CD8-positive, alpha-beta memory T cell (primary cell): ENCODE results near the gene CBL. TPM values are rescaled to one million over a fixed set of nuclear protein-coding genes. Genes with fewer than 3 reads are reported as not detected.

Source experiments
- CTCF ChIA-PET: fragments of 350-600 bp; sonication (Branson Sonifier 250); formaldehyde crosslinking; loops from one replicate; lab custom pipeline; 2021; ENCODE audit warnings: antibody characterized with exemption; lab: Charles Lee
- POLR2A ChIA-PET: fragments of 350-600 bp; sonication (Branson Sonifier 250); formaldehyde crosslinking; loops from one replicate; lab custom pipeline; 2021; ENCODE audit warnings: antibody characterized with exemption; lab: Charles Lee
- DNase-seq, 5 donors: peaks; one replicate each; pipeline versions ENCODE4 v3.0.0 to v3.0.0-alpha.2; 2020 to 2022; ENCODE audit warnings: mixed read lengths in 1 of 5
- H3K27ac ChIP-seq: one replicate; pipeline ENCODE4 v1.7.0; 2013; ENCODE audit warnings: low read depth, mild to moderate bottlenecking, low read length, moderate library complexity
- H3K27me3 ChIP-seq: 2 replicates; pipeline ENCODE4 v1.7.0; 2013; ENCODE audit warnings: low read length, mild to moderate bottlenecking; ENCODE audit not compliant: insufficient read depth, poor library complexity, severe bottlenecking
- H3K36me3 ChIP-seq: 2 replicates; pipeline ENCODE4 v1.7.0; 2013; ENCODE audit warnings: mild to moderate bottlenecking, low read length, moderate library complexity; ENCODE audit not compliant: insufficient read depth
- H3K4me1 ChIP-seq: 2 replicates; pipeline ENCODE4 v1.7.0; 2013; ENCODE audit warnings: mild to moderate bottlenecking, low read length, moderate library complexity; ENCODE audit not compliant: insufficient read depth
- H3K4me3 ChIP-seq: 2 replicates; pipeline ENCODE4 v1.7.0; 2013; ENCODE audit warnings: mild to moderate bottlenecking, low read length
- H3K9me3 ChIP-seq: 2 replicates; pipeline ENCODE4 v1.7.0; 2013; ENCODE audit warnings: mild to moderate bottlenecking, low read length
- H3K27ac Mint-ChIP-seq, 8 donors: one replicate each; pipeline ENCODE4 v1.8.0; 2020 to 2021; ENCODE audit warnings: mixed read lengths in 8 of 8, mild to moderate bottlenecking in 6 of 8, inconsistent platforms in 3 of 8, moderate library complexity in 3 of 8
- H3K27me3 Mint-ChIP-seq, 2 donors: one replicate each; pipeline ENCODE4 v1.8.0; 2020 to 2021; ENCODE audit warnings: mixed read lengths in 2 of 2, mild to moderate bottlenecking in 1 of 2, moderate library complexity in 1 of 2
- H3K36me3 Mint-ChIP-seq, 3 donors: one replicate each; pipeline ENCODE4 v1.8.0; 2020 to 2021; ENCODE audit warnings: mixed read lengths in 3 of 3, inconsistent platforms in 1 of 3, mild to moderate bottlenecking in 1 of 3
- H3K4me1 Mint-ChIP-seq, 3 donors: one replicate each; pipeline ENCODE4 v1.8.0; 2020 to 2021; ENCODE audit warnings: mixed read lengths in 3 of 3, inconsistent platforms in 1 of 3, mild to moderate bottlenecking in 1 of 3
- H3K4me3 Mint-ChIP-seq, 7 donors: one replicate each; pipeline ENCODE4 v1.8.0; 2020 to 2021; ENCODE audit warnings: mixed read lengths in 7 of 7, mild to moderate bottlenecking in 6 of 7, moderate library complexity in 4 of 7, inconsistent platforms in 2 of 7
- H3K9me3 Mint-ChIP-seq, 5 donors: one replicate each; pipeline ENCODE4 v1.8.0; 2020 to 2022; ENCODE audit warnings: mixed read lengths in 5 of 5, mild to moderate bottlenecking in 3 of 5, moderate library complexity in 2 of 5, inconsistent platforms in 1 of 5
- polyA plus RNA-seq: library from polyadenylated mRNA; unstranded; fragments of 300-500 nt; fragmentation: Illumina TruSeq; gene quantifications from one replicate; pipeline ENCODE4 v1.2.3, GENCODE V29; 2021
- total RNA-seq, 2 experiments: library from RNA; stranded (reverse); gene quantifications; one replicate each; pipeline ENCODE4 v1.2.3, GENCODE V29; 2021

CBL gene
- total and polyA plus RNA-seq, 3 experiments from 2014 or later = 10.4 to 26.1 (median 25.9) TPM

GRCh38 chr11:119316016-119316728 lies 110.0 kb downstream of the CBL start:
- H3K27ac Mint-ChIP-seq = peak overlapping the region in 2 of 8 donors; percentile 36 to 48
- POLR2A ChIA-PET = interaction anchor here (0.5 to 0.8 kb wide), 2 partner anchors 8 to 10 kb away, joined by 3 read pairs; no protein-coding TSS in a partner anchor
- H3K36me3 Mint-ChIP-seq = no peaks in the 10 kb centered on the region
- H3K4me1 ChIP-seq = peaks cover 27% of the 10 kb centered on the region
- no peak overlapping the region for H3K27ac ChIP-seq
- CTCF ChIA-PET = interaction anchor here (0.7 to 1.8 kb wide), 4 partner anchors 19 to 120 kb away, joined by 3 to 4 read pairs (median 3); partner anchors contain the start of gene CBL
- peak overlapping the region; percentile 68 for H3K4me3 ChIP-seq
- H3K4me3 Mint-ChIP-seq = peak overlapping the region; percentile 69 to 88 (median 73)
- peaks cover 7 to 44% (median 20%) of the 10 kb centered on the region in 3 donors for H3K4me1 Mint-ChIP-seq
- H3K27me3 Mint-ChIP-seq = peaks cover 14 to 33% of the 10 kb centered on the region in 2 donors
- peaks cover 14% of the 10 kb centered on the region for H3K27me3 ChIP-seq
- H3K9me3 ChIP-seq = no peaks in the 10 kb centered on the region
- H3K36me3 ChIP-seq = no peaks in the 10 kb centered on the region
- no peak for DNase-seq
- no peaks in the 10 kb centered on the region for H3K9me3 Mint-ChIP-seq

- Mint-ChIP-seq H3K4me1 (peaks cover 7 to 50% (median 26%) of the 10 kb centered on the region in 3 donors), H3K36me3 (no peaks in the 10 kb centered on the region), H3K27ac (peak within 1 kb of the TSS in 2 of 8 donors; percentile 64 to 68), H3K27me3 (peaks cover 14 to 33% of the 10 kb centered on the region in 2 donors), H3K4me3 (peak within 1 kb of the TSS in 6 of 7 donors; percentile 69 to 88 (median 74)), H3K9me3 (no peaks in the 10 kb centered on the region)
- Histone ChIP-seq H3K4me1 (peaks cover 34% of the 10 kb centered on the region), H3K9me3 (no peaks in the 10 kb centered on the region), H3K27ac (no peak within 1 kb of the TSS), H3K27me3 (peaks cover 14% of the 10 kb centered on the region), H3K4me3 (peak within 1 kb of the TSS; percentile 68), H3K36me3 (no peaks in the 10 kb centered on the region)
- ChIA-PET CTCF (interaction anchor here (0.7 to 1.3 kb wide), 2 partner anchors 19 to 111 kb away, joined by 3 read pairs; partner anchors contain the start of gene CBL), POLR2A (interaction anchor here (0.8 kb wide), 1 partner anchor 9 kb away, joined by 3 read pairs; no protein-coding TSS in a partner anchor)
- no peak for DNase-seq
Measured at GRCh38 chr11:119316729-119317591, 110.8 kb downstream of the CBL start, which contains the start of gene MCAM. Gene MCAM, minus strand, starts transcription at chr11:119317130. Its CDS starts 29 bp downstream, at chr11:119317101.

- Mint-ChIP-seq H3K27me3 (peaks cover 14 to 33% of the 10 kb centered on the region in 2 donors), H3K4me3 (peak overlapping the region in 2 of 7 donors; percentile 31 to 82), H3K4me1 (peaks cover 7 to 54% (median 26%) of the 10 kb centered on the region in 3 donors), H3K36me3 (no peaks in the 10 kb centered on the region), H3K27ac (peak overlapping the region in 2 of 8 donors; percentile 64 to 68), H3K9me3 (no peaks in the 10 kb centered on the region)
- Histone ChIP-seq H3K9me3 (no peaks in the 10 kb centered on the region), H3K4me3 (no peak overlapping the region), H3K27ac (no peak overlapping the region), H3K36me3 (no peaks in the 10 kb centered on the region), H3K4me1 (peaks cover 34% of the 10 kb centered on the region), H3K27me3 (peaks cover 14% of the 10 kb centered on the region)
- ChIA-PET CTCF (interaction anchor here (0.9 kb wide), 1 partner anchor 21 kb away, joined by 3 read pairs; no protein-coding TSS in a partner anchor), POLR2A (no interaction called here)
- DNase-seq = no peak
Measured at GRCh38 chr11:119317592-119318239, 111.6 kb downstream of the CBL start.

GRCh38 chr11:119318240-119319135 lies 112.3 kb downstream of the CBL start:
- Mint-ChIP-seq H3K4me1 (peaks cover 9 to 54% (median 27%) of the 10 kb centered on the region in 3 donors), H3K4me3 (peak overlapping the region; percentile 11 to 84 (median 68)), H3K27me3 (peaks cover 14 to 33% of the 10 kb centered on the region in 2 donors), H3K9me3 (no peaks in the 10 kb centered on the region), H3K36me3 (no peaks in the 10 kb centered on the region), H3K27ac (peak overlapping the region; percentile 61 to 95 (median 88))
- Histone ChIP-seq H3K27ac (peak overlapping the region; percentile 78), H3K27me3 (peaks cover 14% of the 10 kb centered on the region), H3K4me3 (no peak overlapping the region), H3K4me1 (peaks cover 34% of the 10 kb centered on the region), H3K36me3 (no peaks in the 10 kb centered on the region), H3K9me3 (no peaks in the 10 kb centered on the region)
- CTCF ChIA-PET = interaction anchor here (0.6 to 0.9 kb wide), 2 partner anchors 20 to 90 kb away, joined by 3 read pairs; no protein-coding TSS in a partner anchor
- DNase-seq = peak in 2 of 5 donors; percentile 40 to 41
- POLR2A ChIA-PET = no interaction called here

- Histone ChIP-seq H3K4me3 (no peak overlapping the region), H3K27ac (peak overlapping the region; percentile 78), H3K9me3 (no peaks in the 10 kb centered on the region), H3K27me3 (peaks cover 14% of the 10 kb centered on the region), H3K36me3 (no peaks in the 10 kb centered on the region), H3K4me1 (peaks cover 37% of the 10 kb centered on the region)
- Mint-ChIP-seq H3K27ac (peak overlapping the region; percentile 21 to 95 (median 88)), H3K36me3 (no peaks in the 10 kb centered on the region), H3K4me3 (peak overlapping the region; percentile 59 to 84 (median 68)), H3K27me3 (peaks cover 14 to 31% of the 10 kb centered on the region in 2 donors), H3K9me3 (no peaks in the 10 kb centered on the region), H3K4me1 (peaks cover 11 to 54% (median 30%) of the 10 kb centered on the region in 3 donors)
- POLR2A ChIA-PET = interaction anchor here (0.6 kb wide), 1 partner anchor 979 kb away, joined by 5 read pairs; no protein-coding TSS in a partner anchor
- CTCF ChIA-PET = no interaction called here
- no peak for DNase-seq
Measured at GRCh38 chr11:119319136-119319699, 113.1 kb downstream of the CBL start.

GRCh38 chr11:119319700-119320239 lies 113.6 kb downstream of the CBL start:
- Mint-ChIP-seq H3K27ac (peak overlapping the region in 7 of 8 donors; percentile 40 to 96 (median 87)), H3K4me3 (peak overlapping the region; percentile 50 to 84 (median 68)), H3K9me3 (no peaks in the 10 kb centered on the region), H3K4me1 (peaks cover 11 to 53% (median 29%) of the 10 kb centered on the region in 3 donors), H3K36me3 (no peaks in the 10 kb centered on the region), H3K27me3 (peaks cover 13 to 26% of the 10 kb centered on the region in 2 donors)
- Histone ChIP-seq H3K4me3 (no peak overlapping the region), H3K27me3 (peaks cover 14% of the 10 kb centered on the region), H3K4me1 (peaks cover 34% of the 10 kb centered on the region), H3K9me3 (no peaks in the 10 kb centered on the region), H3K36me3 (no peaks in the 10 kb centered on the region), H3K27ac (peak overlapping the region; percentile 78)
- no peak for DNase-seq
- ChIA-PET CTCF (interaction anchor here (1.4 kb wide), 1 partner anchor 12 kb away, joined by 3 read pairs; no protein-coding TSS in a partner anchor), POLR2A (interaction anchor here (0.6 to 1.3 kb wide), 2 partner anchors 114 to 980 kb away, joined by 5 read pairs; partner anchors contain the start of gene CBL)
